ENCODE data around the gene RAPGEF6.

The RAPGEF6 gene

GRCh38 chr5:131635684-131636572 is 899 bp upstream of the RAPGEF6 start:
- CTCF ChIA-PET = interaction anchor here (0.7 to 1.2 kb wide), 2 partner anchors 47 to 463 kb away, joined by 4 to 5 read pairs; no protein-coding TSS in a partner anchor
- Histone ChIP-seq H3K4me1 (ENCODE audit: control insufficient read depth, insufficient read depth, low read length) (0 out of 2 replicates have a peak, but pooled peaks cover 4% of the 10 kb centered on the region), H3K36me3 (ENCODE audit: control insufficient read depth in 2 of 2, insufficient read depth in 1 of 2, low read length in 2 of 2) (no peaks in the 10 kb centered on the region; a peak in 1 of 3 replicates), H3K27ac (ENCODE audit: extremely low read depth, low read depth, low read length) (peak overlapping the region; percentile 88), H3K4me3 (ENCODE audit: low read depth, low read length) (peak overlapping the region; percentile 73), H3K9me3 (ENCODE audit: control insufficient read depth, insufficient read depth, low read depth, low read length) (no peaks in the 10 kb centered on the region)
- TF ChIP-seq ZEB2 (tag by site-specific recombination; IDR thresholded peaks at IDR 0.05) (peak; percentile 44; the same call in 1 of the 2 replicates), ZNF629 (tag by site-specific recombination; IDR thresholded peaks at IDR 0.05) (peak; percentile 85), ZSCAN30 (tag by site-specific recombination; IDR thresholded peaks at IDR 0.05) (0 out of 2 replicates have a peak, but pooled peaks have one; percentile 37), ZNF10 (tag by site-specific recombination; IDR thresholded peaks at IDR 0.05) (no peak), PRDM6 (tag by site-specific recombination; IDR thresholded peaks at IDR 0.05) (peak; percentile 49; the same call in 1 of the 2 replicates), ZBTB21 (tag by site-specific recombination; IDR thresholded peaks at IDR 0.05) (peak; percentile 71), ZNF266 (tag by site-specific recombination; IDR thresholded peaks at IDR 0.05; ENCODE audit: low read depth) (no peak), ZNF394 (tag by site-specific recombination; IDR thresholded peaks at IDR 0.05; ENCODE audit: borderline replicate concordance) (peak; percentile 38; the same call in 1 of the 2 replicates), PRDM1 (tag by site-specific recombination; IDR thresholded peaks at IDR 0.05) (peak; percentile 75), ZNF335 (tag by site-specific recombination; conservative IDR thresholded peaks at IDR 0.05) (peak; percentile 76), YY1 (tag by site-specific recombination; IDR thresholded peaks at IDR 0.05) (0 out of 2 replicates have a peak, but pooled peaks have one; percentile 16), FEZF1 (tag by site-specific recombination; IDR thresholded peaks at IDR 0.05) (no peak)
- TF ChIP-seq, protein P1, sequence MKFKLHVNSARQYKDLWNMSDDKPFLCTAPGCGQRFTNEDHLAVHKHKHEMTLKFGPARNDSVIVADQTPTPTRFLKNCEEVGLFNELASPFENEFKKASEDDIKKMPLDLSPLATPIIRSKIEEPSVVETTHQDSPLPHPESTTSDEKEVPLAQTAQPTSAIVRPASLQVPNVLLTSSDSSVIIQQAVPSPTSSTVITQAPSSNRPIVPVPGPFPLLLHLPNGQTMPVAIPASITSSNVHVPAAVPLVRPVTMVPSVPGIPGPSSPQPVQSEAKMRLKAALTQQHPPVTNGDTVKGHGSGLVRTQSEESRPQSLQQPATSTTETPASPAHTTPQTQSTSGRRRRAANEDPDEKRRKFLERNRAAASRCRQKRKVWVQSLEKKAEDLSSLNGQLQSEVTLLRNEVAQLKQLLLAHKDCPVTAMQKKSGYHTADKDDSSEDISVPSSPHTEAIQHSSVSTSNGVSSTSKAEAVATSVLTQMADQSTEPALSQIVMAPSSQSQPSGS (tag by site-specific recombination; IDR thresholded peaks at IDR 0.05; ENCODE audit: low read depth) = peak; percentile 94
- POLR2A ChIA-PET = interaction anchor here (1.0 to 1.4 kb wide), 2 partner anchors 47 to 161 kb away, joined by 4 to 7 read pairs; partner anchors contain the start of gene FNIP1

DNA sequence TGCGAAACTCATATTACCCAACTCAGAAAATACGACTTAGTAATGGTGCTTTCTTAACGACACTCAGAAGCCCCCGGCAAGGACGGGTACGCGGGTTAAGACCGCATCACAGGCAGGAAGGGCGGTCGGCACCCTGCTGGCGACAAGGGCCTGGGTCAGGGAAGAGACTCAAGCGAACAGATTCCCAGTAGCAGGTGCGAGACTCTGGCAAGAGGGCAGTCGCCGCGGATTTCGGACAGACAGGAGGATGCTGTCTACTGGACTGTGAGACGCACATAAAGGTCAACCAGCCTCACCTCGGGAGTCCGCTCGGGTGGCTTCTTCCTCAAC is 398 bp downstream of the RAPGEF6 start:
- ChIA-PET POLR2A (no interaction called here), CTCF (no interaction called here)
- Histone ChIP-seq H3K4me3 (ENCODE audit: low read depth, low read length) (peak overlapping the region; percentile 75), H3K36me3 (ENCODE audit: control insufficient read depth in 2 of 2, insufficient read depth in 1 of 2, low read length in 2 of 2) (no peaks in the 10 kb centered on the region; a peak in 1 of 3 replicates), H3K27ac (ENCODE audit: extremely low read depth, low read depth, low read length) (peak overlapping the region; percentile 88), H3K9me3 (ENCODE audit: control insufficient read depth, insufficient read depth, low read depth, low read length) (no peaks in the 10 kb centered on the region), H3K4me1 (ENCODE audit: control insufficient read depth, insufficient read depth, low read length) (peaks cover 14% of the 10 kb centered on the region)
- TF ChIP-seq, protein P2, sequence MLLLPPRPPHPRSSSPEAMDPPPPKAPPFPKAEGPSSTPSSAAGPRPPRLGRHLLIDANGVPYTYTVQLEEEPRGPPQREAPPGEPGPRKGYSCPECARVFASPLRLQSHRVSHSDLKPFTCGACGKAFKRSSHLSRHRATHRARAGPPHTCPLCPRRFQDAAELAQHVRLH (tag by site-specific recombination; IDR thresholded peaks at IDR 0.05) = no peak
- TF ChIP-seq ZBTB21 (tag by site-specific recombination; IDR thresholded peaks at IDR 0.05) (no peak), ZNF585B (tag by site-specific recombination; IDR thresholded peaks at IDR 0.05) (no peak), SP7 (tag by site-specific recombination; IDR thresholded peaks at IDR 0.05) (no peak), TCF7L2 (IDR thresholded peaks at IDR 0.05; ENCODE audit: borderline replicate concordance, low read depth, low read length) (no peak), GLIS2 (tag by site-specific recombination; IDR thresholded peaks at IDR 0.05) (no peak)
- TF ChIP-seq, protein P3, sequence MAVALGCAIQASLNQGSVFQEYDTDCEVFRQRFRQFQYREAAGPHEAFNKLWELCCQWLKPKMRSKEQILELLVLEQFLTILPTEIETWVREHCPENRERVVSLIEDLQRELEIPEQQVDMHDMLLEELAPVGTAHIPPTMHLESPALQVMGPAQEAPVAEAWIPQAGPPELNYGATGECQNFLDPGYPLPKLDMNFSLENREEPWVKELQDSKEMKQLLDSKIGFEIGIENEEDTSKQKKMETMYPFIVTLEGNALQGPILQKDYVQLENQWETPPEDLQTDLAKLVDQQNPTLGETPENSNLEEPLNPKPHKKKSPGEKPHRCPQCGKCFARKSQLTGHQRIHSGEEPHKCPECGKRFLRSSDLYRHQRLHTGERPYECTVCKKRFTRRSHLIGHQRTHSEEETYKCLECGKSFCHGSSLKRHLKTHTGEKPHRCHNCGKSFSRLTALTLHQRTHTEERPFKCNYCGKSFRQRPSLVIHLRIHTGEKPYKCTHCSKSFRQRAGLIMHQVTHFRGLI (tag by site-specific recombination; IDR thresholded peaks at IDR 0.05) = no peak
- TF ChIP-seq, protein P1 (tag by site-specific recombination; IDR thresholded peaks at IDR 0.05; ENCODE audit: low read depth) = no peak
- TF ChIP-seq, protein P4, sequence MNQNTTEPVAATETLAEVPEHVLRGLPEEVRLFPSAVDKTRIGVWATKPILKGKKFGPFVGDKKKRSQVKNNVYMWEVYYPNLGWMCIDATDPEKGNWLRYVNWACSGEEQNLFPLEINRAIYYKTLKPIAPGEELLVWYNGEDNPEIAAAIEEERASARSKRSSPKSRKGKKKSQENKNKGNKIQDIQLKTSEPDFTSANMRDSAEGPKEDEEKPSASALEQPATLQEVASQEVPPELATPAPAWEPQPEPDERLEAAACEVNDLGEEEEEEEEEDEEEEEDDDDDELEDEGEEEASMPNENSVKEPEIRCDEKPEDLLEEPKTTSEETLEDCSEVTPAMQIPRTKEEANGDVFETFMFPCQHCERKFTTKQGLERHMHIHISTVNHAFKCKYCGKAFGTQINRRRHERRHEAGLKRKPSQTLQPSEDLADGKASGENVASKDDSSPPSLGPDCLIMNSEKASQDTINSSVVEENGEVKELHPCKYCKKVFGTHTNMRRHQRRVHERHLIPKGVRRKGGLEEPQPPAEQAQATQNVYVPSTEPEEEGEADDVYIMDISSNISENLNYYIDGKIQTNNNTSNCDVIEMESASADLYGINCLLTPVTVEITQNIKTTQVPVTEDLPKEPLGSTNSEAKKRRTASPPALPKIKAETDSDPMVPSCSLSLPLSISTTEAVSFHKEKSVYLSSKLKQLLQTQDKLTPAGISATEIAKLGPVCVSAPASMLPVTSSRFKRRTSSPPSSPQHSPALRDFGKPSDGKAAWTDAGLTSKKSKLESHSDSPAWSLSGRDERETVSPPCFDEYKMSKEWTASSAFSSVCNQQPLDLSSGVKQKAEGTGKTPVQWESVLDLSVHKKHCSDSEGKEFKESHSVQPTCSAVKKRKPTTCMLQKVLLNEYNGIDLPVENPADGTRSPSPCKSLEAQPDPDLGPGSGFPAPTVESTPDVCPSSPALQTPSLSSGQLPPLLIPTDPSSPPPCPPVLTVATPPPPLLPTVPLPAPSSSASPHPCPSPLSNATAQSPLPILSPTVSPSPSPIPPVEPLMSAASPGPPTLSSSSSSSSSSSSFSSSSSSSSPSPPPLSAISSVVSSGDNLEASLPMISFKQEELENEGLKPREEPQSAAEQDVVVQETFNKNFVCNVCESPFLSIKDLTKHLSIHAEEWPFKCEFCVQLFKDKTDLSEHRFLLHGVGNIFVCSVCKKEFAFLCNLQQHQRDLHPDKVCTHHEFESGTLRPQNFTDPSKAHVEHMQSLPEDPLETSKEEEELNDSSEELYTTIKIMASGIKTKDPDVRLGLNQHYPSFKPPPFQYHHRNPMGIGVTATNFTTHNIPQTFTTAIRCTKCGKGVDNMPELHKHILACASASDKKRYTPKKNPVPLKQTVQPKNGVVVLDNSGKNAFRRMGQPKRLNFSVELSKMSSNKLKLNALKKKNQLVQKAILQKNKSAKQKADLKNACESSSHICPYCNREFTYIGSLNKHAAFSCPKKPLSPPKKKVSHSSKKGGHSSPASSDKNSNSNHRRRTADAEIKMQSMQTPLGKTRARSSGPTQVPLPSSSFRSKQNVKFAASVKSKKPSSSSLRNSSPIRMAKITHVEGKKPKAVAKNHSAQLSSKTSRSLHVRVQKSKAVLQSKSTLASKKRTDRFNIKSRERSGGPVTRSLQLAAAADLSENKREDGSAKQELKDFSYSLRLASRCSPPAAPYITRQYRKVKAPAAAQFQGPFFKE (tag by site-specific recombination; IDR thresholded peaks at IDR 0.05; ENCODE audit: borderline replicate concordance) = no peak

All from HEK293 (cell line).